Neutrophil (primary cell): ENCODE measurements around the gene ZBTB20.
"Not testable (repeated sequence)": the region's sequence is repeated elsewhere in the genome, so short reads cannot be mapped to it uniquely, and the experiment has no call there.

Experiments used
- H3K27ac ChIP-seq: fragments of 200-600 bp; sonication (generic); 2 replicates; pipeline ENCODE4 v1.5.1; 2016; ENCODE audit warnings: mild to moderate bottlenecking, moderate library complexity
- H3K27me3 ChIP-seq: fragments of 200-600 bp; sonication (generic); 2 replicates; pipeline ENCODE4 v1.6.0; 2016; ENCODE audit warnings: mild to moderate bottlenecking
- H3K36me3 ChIP-seq: fragments of 200-600 bp; sonication (generic); 2 replicates; pipeline ENCODE4 v1.5.1; 2017
- H3K4me1 ChIP-seq, 2 experiments: fragments of 200-600 bp in 1 of 2; sonication (generic) in 1 of 2; 1 replicate in 1 of 2; 2 replicates in 1 of 2; pipeline versions ENCODE4 v1.5.1 to v1.6.1; 2013 to 2016; ENCODE audit warnings: low read depth in 1 of 2, low read length in 1 of 2, mild to moderate bottlenecking in 1 of 2, moderate library complexity in 1 of 2; ENCODE audit not compliant: control insufficient read depth in 1 of 2, insufficient read depth in 1 of 2
- H3K4me3 ChIP-seq, 2 experiments: fragments of 200-600 bp in 1 of 2; sonication (generic) in 1 of 2; 1 replicate in 1 of 2; 2 replicates in 1 of 2; pipeline ENCODE4 v1.5.1; 2013 to 2016; ENCODE audit warnings: low read depth in 1 of 2, low read length in 1 of 2, mild to moderate bottlenecking in 1 of 2, moderate library complexity in 1 of 2
- H3K9me3 ChIP-seq: fragments of 200-600 bp; sonication (generic); 2 replicates; pipeline ENCODE4 v1.5.1; 2016
- TF ChIP-seq, protein P1 (sequence below): fragments of 200-600 bp; sonication (generic); IDR thresholded peaks from 2 replicates; pipeline ENCODE4 v1.5.1; 2016; ENCODE audit warnings: antibody characterized with exemption

ZBTB20 gene

GRCh38 chr3:115146418-115147328, at the start of gene ZBTB20:
ZBTB20 (minus strand) TSS chr3:115147288.
- peak within 1 kb of the TSS; percentile 85 to 88 for H3K4me3 ChIP-seq
- peak within 1 kb of the TSS; percentile 96 for H3K27ac ChIP-seq
- peaks cover 16 to 26% of the 10 kb centered on the region in 2 experiments for H3K4me1 ChIP-seq
- H3K9me3 ChIP-seq, result no peaks in the 10 kb centered on the region
- no peaks in the 10 kb centered on the region for H3K36me3 ChIP-seq
- H3K27me3 ChIP-seq, result no peaks in the 10 kb centered on the region
- TF ChIP-seq, protein P1, sequence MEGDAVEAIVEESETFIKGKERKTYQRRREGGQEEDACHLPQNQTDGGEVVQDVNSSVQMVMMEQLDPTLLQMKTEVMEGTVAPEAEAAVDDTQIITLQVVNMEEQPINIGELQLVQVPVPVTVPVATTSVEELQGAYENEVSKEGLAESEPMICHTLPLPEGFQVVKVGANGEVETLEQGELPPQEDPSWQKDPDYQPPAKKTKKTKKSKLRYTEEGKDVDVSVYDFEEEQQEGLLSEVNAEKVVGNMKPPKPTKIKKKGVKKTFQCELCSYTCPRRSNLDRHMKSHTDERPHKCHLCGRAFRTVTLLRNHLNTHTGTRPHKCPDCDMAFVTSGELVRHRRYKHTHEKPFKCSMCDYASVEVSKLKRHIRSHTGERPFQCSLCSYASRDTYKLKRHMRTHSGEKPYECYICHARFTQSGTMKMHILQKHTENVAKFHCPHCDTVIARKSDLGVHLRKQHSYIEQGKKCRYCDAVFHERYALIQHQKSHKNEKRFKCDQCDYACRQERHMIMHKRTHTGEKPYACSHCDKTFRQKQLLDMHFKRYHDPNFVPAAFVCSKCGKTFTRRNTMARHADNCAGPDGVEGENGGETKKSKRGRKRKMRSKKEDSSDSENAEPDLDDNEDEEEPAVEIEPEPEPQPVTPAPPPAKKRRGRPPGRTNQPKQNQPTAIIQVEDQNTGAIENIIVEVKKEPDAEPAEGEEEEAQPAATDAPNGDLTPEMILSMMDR, result no peak

GRCh38 chr3:115194476-115194875, 47.4 kb upstream of the ZBTB20 start:
- Histone ChIP-seq H3K27me3 (no peaks in the 10 kb centered on the region), H3K4me3 (no peak overlapping the region), H3K4me1 (no peaks in the 10 kb centered on the region), H3K9me3 (no peaks in the 10 kb centered on the region), H3K27ac (no peak overlapping the region), H3K36me3 (no peaks in the 10 kb centered on the region)
- TF ChIP-seq, protein P1, result no peak

- H3K9me3 ChIP-seq, result no peaks in the 10 kb centered on the region
- H3K4me1 ChIP-seq, result peaks cover 0 to 14% of the 10 kb centered on the region in 2 experiments
- no peak overlapping the region for H3K27ac ChIP-seq
- no peaks in the 10 kb centered on the region for H3K36me3 ChIP-seq
- no peaks in the 10 kb centered on the region for H3K27me3 ChIP-seq
- TF ChIP-seq, protein P1, result no peak
- no peak overlapping the region for H3K4me3 ChIP-seq
These were observed 43.7 kb upstream of the ZBTB20 start for GRCh38 chr3:115190747-115191146.

DNA sequence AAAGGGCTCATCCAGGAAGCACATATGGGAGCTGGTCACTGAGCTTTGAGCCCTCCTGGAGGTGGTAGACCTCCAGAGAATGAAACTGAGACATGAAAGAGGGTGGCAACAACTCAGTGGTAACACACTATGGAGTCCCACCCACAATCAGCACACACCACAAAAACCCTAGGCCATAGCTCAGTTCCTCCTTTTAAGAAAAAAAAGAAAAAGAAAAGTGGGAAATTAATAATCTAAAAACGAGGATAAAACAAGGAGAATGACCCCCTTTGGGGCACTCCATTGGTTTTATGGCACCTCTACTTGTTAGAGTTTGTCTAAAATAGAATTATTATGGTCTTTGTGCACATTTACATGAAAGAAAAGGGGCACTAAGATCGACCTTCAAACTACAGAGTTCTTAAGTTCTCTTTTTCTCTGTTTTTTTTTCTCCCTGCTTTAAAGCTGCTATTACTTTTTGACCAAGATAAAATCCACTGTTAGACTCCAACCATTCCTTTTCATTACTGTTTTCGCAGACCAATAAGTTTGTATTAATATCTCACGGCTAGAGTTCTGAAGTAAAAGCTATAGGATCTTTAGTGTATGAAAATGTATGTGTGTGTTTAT, 40.2 kb upstream of the ZBTB20 start:
- H3K4me1 ChIP-seq, result peaks cover 9 to 27% of the 10 kb centered on the region in 2 experiments
- H3K27me3 ChIP-seq, result no peaks in the 10 kb centered on the region
- H3K9me3 ChIP-seq, result no peaks in the 10 kb centered on the region
- H3K27ac ChIP-seq, result no peak overlapping the region
- TF ChIP-seq, protein P1, result no peak
- H3K36me3 ChIP-seq, result no peaks in the 10 kb centered on the region
- H3K4me3 ChIP-seq, result no peak overlapping the region

DNA sequence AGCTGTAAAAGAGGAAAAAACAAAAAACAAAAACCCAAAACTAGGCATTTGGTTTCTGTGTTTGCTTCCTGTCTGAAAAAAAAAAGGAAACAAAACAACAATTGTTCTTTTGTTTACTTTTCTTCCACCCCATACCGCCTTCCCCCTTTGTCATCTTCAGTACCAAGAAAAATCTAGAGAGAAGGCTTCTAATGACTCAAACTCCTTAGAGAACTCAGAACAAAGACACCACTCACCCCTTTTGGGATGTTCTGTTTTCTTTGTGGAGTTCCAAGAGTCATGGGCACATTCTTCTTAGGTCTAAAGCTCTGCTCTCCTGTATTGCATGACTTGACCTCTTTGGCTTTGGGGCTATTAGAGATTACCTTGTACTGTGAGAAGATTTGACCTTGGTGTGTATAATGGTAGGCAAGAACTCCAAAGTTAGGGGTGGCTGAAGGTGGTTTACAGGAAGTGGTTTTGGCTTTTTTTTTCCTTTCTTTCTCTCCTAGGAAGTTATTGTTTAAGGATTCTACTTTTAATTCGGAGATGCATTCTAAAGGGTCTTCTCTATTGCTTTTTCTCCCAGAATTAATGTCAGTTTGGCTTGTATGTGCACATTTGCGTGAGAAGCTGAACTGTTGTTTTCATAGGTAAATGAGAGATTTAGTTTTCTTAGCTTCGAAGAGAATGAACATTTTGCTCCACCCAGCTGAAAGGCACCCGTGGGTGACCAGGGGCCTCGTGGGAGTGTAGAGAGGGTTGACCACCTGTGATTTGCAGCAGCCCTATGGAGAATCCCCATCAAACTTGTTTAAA, 39.5 kb upstream of the ZBTB20 start:
- H3K9me3 ChIP-seq, result no peaks in the 10 kb centered on the region
- H3K4me1 ChIP-seq, result peaks cover 12 to 30% of the 10 kb centered on the region in 2 experiments
- TF ChIP-seq, protein P1, result no peak
- H3K4me3 ChIP-seq, result no peak overlapping the region
- H3K27ac ChIP-seq, result no peak overlapping the region
- H3K27me3 ChIP-seq, result no peaks in the 10 kb centered on the region
- H3K36me3 ChIP-seq, result no peaks in the 10 kb centered on the region

- H3K27ac ChIP-seq, H3K27me3 ChIP-seq, H3K4me3 ChIP-seq, H3K9me3 ChIP-seq, H3K36me3 ChIP-seq: not testable (repeated sequence)
- H3K4me1 ChIP-seq, result peaks cover 12 to 30% of the 10 kb centered on the region in 2 experiments
These were observed 37.9 kb upstream of the ZBTB20 start for GRCh38 chr3:115184859-115185572.

GRCh38 chr3:115178930-115179329, 31.8 kb upstream of the ZBTB20 start:
- not testable (repeated sequence) for H3K4me3 ChIP-seq, H3K27me3 ChIP-seq, H3K9me3 ChIP-seq, H3K36me3 ChIP-seq, H3K27ac ChIP-seq
- H3K4me1 ChIP-seq, result peaks cover 12 to 20% of the 10 kb centered on the region in 2 experiments
